Endodermal cell (in vitro differentiated cells): Measurements from ENCODE around the gene PEX7. TPM values are rescaled to one million over a fixed set of nuclear protein-coding genes. Genes with fewer than 3 reads are reported as not detected.

Source experiments
- DNase-seq: peaks from one replicate; pipeline ENCODE4 v3.0.0-alpha.2; 2017
- H3K27ac ChIP-seq: 2 replicates; pipeline ENCODE4 v1.5.1; 2013; ENCODE audit warnings: mild to moderate bottlenecking, low read depth, low read length, moderate library complexity
- H3K27me3 ChIP-seq: 2 replicates; pipeline ENCODE4 v1.6.1; 2013; ENCODE audit warnings: mild to moderate bottlenecking, low read length, moderate library complexity; ENCODE audit not compliant: insufficient read depth, control insufficient read depth, poor library complexity, severe bottlenecking
- H3K36me3 ChIP-seq: 2 replicates; pipeline ENCODE4 v1.7.0; 2013; ENCODE audit warnings: mild to moderate bottlenecking, low read length, moderate library complexity; ENCODE audit not compliant: control insufficient read depth, insufficient read depth
- H3K4me1 ChIP-seq: one replicate; pipeline ENCODE4 v1.7.0; 2013; ENCODE audit warnings: low read length; ENCODE audit not compliant: control insufficient read depth, insufficient read depth
- H3K4me3 ChIP-seq: 2 replicates; pipeline ENCODE4 v1.5.1; 2013; ENCODE audit warnings: mild to moderate bottlenecking, low read length, moderate library complexity
- H3K9ac ChIP-seq: 2 replicates; pipeline ENCODE4 v1.6.1; 2013; ENCODE audit warnings: mild to moderate bottlenecking, low read length, moderate library complexity; ENCODE audit not compliant: poor library complexity, severe bottlenecking; ENCODE audit errors: extremely low read depth
- H3K9me3 ChIP-seq: 2 replicates; pipeline ENCODE4 v1.6.1; 2013; ENCODE audit warnings: mild to moderate bottlenecking, low read length, moderate library complexity; ENCODE audit not compliant: control insufficient read depth
- H3K27ac Mint-ChIP-seq: 2 replicates; pipeline ENCODE4 v1.8.0; 2020; ENCODE audit warnings: mixed read lengths
- H3K27me3 Mint-ChIP-seq: 2 replicates; pipeline ENCODE4 v1.8.0; 2021; ENCODE audit warnings: mild to moderate bottlenecking, mixed read lengths; ENCODE audit not compliant: insufficient read depth
- H3K36me3 Mint-ChIP-seq: 2 replicates; pipeline ENCODE4 v1.8.0; 2020; ENCODE audit warnings: low read depth, mixed read lengths
- H3K4me1 Mint-ChIP-seq: 2 replicates; pipeline ENCODE4 v1.8.0; 2020; ENCODE audit warnings: mixed read lengths
- H3K4me3 Mint-ChIP-seq: 2 replicates; pipeline ENCODE4 v1.8.0; 2020; ENCODE audit warnings: mild to moderate bottlenecking, moderate library complexity, mixed read lengths
- H3K9me3 Mint-ChIP-seq: 2 replicates; pipeline ENCODE4 v1.8.0; 2020; ENCODE audit warnings: mild to moderate bottlenecking, mixed read lengths
- WGBS, 2 experiments: methylation state at CpG; one replicate each; pipeline versions ENCODE4 v1.1.5 to v1.1.7; 2013; ENCODE audit warnings: missing lambda C conversion rate in 2 of 2, mixed read lengths in 1 of 2; ENCODE audit not compliant: insufficient coverage in 1 of 2, insufficient read length in 1 of 2; 5-methylcytosine and 5-hydroxymethylcytosine counted together
- total RNA-seq, 2 donors: library from RNA; stranded (reverse); fragmentation: NEBNext Ultra II Directional in 1 of 2; extraction: Animal tissue kit (Norgen Biotek cat#: 25700) in 1 of 2; gene quantifications; 2 replicates in 1 of 2; 3 replicates in 1 of 2; pipeline ENCODE4 v1.2.1, GENCODE V29; 2021
- TF ChIP-seq, protein P1 (sequence below): fragments of 200-600 bp; sonication (generic); conservative IDR thresholded peaks from 2 replicates; pipeline ENCODE4 v1.5.0; 2021; ENCODE audit warnings: antibody characterized with exemption, mild to moderate bottlenecking

PEX7 gene
- total RNA-seq, 2 donors from 2014 or later = 11.2 to 11.6 TPM

DNA sequence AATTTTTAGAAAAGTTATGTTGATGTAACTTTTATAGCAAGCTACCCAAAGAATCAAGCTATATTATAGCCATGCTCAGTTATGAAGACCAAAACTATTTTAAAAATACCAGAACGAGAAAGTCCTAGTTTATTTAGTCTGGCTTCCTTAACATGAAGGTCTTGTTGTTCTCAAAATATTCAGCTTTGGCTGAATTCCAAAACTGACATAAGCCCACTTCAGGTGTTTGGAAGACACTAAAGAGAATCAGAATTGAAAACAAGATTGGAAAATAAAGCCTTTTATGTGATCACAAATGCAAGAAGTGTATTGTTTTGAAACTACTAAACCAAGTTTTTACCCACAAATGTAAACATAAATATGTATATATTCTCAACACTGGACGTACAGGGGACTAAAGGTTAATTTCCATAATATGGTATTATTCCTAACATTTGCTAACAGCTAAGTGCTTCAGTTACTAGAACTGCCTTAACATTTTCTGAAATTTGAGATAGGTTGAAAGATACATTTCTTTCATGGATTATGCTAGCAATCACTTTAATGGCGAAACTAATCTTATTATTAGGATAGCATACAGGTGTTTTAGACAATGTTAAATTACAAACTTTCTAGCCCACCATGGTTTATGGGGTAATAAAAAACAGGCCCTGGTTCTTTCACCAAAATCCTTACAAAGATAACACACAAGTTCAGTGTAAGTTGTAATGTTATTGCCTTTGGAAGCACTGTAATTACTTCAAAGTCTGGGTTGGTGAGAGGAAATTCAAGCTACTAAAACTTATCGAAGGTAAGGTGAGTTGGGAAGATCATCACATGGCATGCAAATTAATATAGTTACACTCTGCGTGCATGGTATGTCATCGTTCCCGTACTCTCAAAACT, 31.7 kb upstream of the PEX7 start:
- H3K9ac ChIP-seq = no peak overlapping the region
- peaks cover 27% of the 10 kb centered on the region for H3K27me3 ChIP-seq

DNA sequence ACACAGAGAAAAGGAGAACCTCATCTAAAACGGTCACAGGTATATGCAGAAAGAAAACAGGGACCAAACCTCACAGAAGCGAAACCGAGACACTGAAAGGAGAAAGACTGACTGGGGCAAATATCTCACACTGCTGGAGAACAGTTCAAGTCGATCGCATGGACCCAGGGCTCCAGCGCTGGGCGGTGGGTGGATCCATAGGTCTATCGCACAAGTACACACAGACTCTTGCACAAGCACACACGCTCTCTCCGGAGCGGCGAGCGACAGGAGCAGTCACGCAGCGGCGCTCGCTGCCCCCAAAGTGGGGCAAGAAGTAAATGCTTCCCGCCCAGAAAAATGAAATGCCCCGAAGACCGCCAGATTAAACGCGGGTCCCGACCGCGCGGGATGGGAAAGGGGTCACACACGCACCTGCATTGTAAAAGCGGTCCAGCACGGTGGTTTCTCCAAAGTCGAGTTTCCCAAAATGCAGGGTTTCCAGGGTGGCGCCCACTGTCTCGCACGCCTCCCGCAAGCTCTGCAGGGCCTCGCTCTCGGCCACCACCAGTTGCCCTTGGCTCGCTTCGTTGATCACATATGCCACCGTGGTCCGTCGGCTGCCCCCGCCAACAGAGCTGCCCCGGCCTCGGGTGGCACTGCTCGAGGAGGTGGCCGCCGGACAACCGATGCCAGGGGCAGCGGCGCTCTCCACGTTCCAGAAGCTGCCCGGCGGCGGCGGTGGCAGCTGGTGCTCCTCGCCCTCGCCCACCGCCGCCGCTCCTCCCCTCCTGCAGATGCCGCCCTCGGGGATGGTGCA, 30.9 kb upstream of the PEX7 start:
- H3K9ac ChIP-seq = no peak overlapping the region

More for the DNA sequence above, 31.7 kb upstream of the PEX7 start:
- no peaks in the 10 kb centered on the region for H3K9me3 ChIP-seq
- H3K4me3 ChIP-seq = peak overlapping the region; percentile 77
- H3K4me1 ChIP-seq = no peaks in the 10 kb centered on the region
- Mint-ChIP-seq H3K4me3 (peak overlapping the region; percentile 80), H3K27ac (no peak overlapping the region), H3K9me3 (no peaks in the 10 kb centered on the region), H3K27me3 (peaks cover 53% of the 10 kb centered on the region), H3K36me3 (no peaks in the 10 kb centered on the region), H3K4me1 (peaks cover 12% of the 10 kb centered on the region)
- no peaks in the 10 kb centered on the region for H3K36me3 ChIP-seq
- DNase-seq = no peak
- 66 to 85% methylated on average over 4 to 6 of the region's 7 CpGs for WGBS, 2 experiments
- TF ChIP-seq, protein P1, sequence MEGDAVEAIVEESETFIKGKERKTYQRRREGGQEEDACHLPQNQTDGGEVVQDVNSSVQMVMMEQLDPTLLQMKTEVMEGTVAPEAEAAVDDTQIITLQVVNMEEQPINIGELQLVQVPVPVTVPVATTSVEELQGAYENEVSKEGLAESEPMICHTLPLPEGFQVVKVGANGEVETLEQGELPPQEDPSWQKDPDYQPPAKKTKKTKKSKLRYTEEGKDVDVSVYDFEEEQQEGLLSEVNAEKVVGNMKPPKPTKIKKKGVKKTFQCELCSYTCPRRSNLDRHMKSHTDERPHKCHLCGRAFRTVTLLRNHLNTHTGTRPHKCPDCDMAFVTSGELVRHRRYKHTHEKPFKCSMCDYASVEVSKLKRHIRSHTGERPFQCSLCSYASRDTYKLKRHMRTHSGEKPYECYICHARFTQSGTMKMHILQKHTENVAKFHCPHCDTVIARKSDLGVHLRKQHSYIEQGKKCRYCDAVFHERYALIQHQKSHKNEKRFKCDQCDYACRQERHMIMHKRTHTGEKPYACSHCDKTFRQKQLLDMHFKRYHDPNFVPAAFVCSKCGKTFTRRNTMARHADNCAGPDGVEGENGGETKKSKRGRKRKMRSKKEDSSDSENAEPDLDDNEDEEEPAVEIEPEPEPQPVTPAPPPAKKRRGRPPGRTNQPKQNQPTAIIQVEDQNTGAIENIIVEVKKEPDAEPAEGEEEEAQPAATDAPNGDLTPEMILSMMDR = no peak
- H3K27ac ChIP-seq = no peak overlapping the region

DNA sequence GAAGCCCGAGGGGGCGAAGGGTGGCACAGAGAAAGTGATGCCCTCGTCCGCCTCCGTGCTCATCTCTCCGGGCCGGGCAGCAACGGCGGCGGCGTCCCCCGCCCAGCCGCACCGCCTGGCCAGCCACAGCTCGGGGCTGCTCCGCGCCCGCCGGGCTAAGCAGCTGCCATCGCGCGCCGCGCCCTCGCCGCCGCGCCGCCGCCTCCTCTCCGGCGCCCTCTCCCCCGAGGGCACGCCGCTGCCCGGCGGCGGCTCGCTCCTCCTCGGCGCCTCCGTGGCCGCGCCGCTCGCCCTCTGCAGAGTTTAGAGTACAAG, 30.3 kb upstream of the PEX7 start:
- Histone ChIP-seq H3K9ac (no peak overlapping the region), H3K36me3 (no peaks in the 10 kb centered on the region), H3K27ac (no peak overlapping the region), H3K9me3 (no peaks in the 10 kb centered on the region), H3K4me3 (peak overlapping the region; percentile 90), H3K27me3 (peaks cover 27% of the 10 kb centered on the region), H3K4me1 (no peaks in the 10 kb centered on the region)
- Mint-ChIP-seq H3K36me3 (no peaks in the 10 kb centered on the region), H3K4me1 (peaks cover 12% of the 10 kb centered on the region), H3K9me3 (no peaks in the 10 kb centered on the region), H3K4me3 (peak overlapping the region; percentile 80), H3K27ac (no peak overlapping the region), H3K27me3 (peaks cover 53% of the 10 kb centered on the region)
- 0 to 1% methylated on average over 22 to 46 of the region's 46 CpGs for WGBS, 2 experiments
- peak; percentile 87 for DNase-seq
- TF ChIP-seq, protein P1 = no peak

More for the DNA sequence above, 30.9 kb upstream of the PEX7 start:
- H3K27ac ChIP-seq = no peak overlapping the region
- H3K36me3 ChIP-seq = no peaks in the 10 kb centered on the region
- Mint-ChIP-seq H3K9me3 (no peaks in the 10 kb centered on the region), H3K4me1 (peaks cover 12% of the 10 kb centered on the region), H3K4me3 (peak overlapping the region; percentile 80), H3K27ac (no peak overlapping the region), H3K27me3 (peaks cover 53% of the 10 kb centered on the region), H3K36me3 (no peaks in the 10 kb centered on the region)
- TF ChIP-seq, protein P1 = no peak
- no peaks in the 10 kb centered on the region for H3K4me1 ChIP-seq
- peak overlapping the region; percentile 77 for H3K4me3 ChIP-seq
- H3K27me3 ChIP-seq = peaks cover 27% of the 10 kb centered on the region
- no peaks in the 10 kb centered on the region for H3K9me3 ChIP-seq
- WGBS, 2 experiments = 6 to 7% methylated on average over 18 to 62 of the region's 62 CpGs
- DNase-seq = peak; percentile 72
